ENCODE measurements around the gene VSIR.

Gene VSIR

GRCh38 chr10:71750124-71750841 lies 23.0 kb downstream of the VSIR start:
- Histone ChIP-seq H3K4me1 (ENCODE audit: control insufficient read depth, insufficient read depth, low read length) (peaks cover 11% of the 10 kb centered on the region), H3K27ac (ENCODE audit: low read depth, low read length) (no peak overlapping the region), H3K27me3 (ENCODE audit: control insufficient read depth, insufficient read depth, low read length) (no peaks in the 10 kb centered on the region), H3K9ac (ENCODE audit: low read length) (no peak overlapping the region), H3K36me3 (ENCODE audit: control insufficient read depth, insufficient read depth, low read length) (peaks cover 18% of the 10 kb centered on the region), H3K4me3 (ENCODE audit: low read length) (no peak overlapping the region)

GRCh38 chr10:71749396-71749795 lies 23.9 kb downstream of the VSIR start:
- Histone ChIP-seq H3K27ac (ENCODE audit: low read depth, low read length) (peak overlapping the region; percentile 51), H3K27me3 (ENCODE audit: control insufficient read depth, insufficient read depth, low read length) (no peaks in the 10 kb centered on the region), H3K9ac (ENCODE audit: low read length) (no peak overlapping the region), H3K4me1 (ENCODE audit: control insufficient read depth, insufficient read depth, low read length) (peaks cover 11% of the 10 kb centered on the region), H3K4me3 (ENCODE audit: low read length) (no peak overlapping the region), H3K36me3 (ENCODE audit: control insufficient read depth, insufficient read depth, low read length) (peaks cover 13% of the 10 kb centered on the region)

- peak overlapping the region; percentile 51 for H3K27ac ChIP-seq (ENCODE audit: low read depth, low read length)
- peaks cover 11% of the 10 kb centered on the region for H3K4me1 ChIP-seq (ENCODE audit: control insufficient read depth, insufficient read depth, low read length)
- peaks cover 13% of the 10 kb centered on the region for H3K36me3 ChIP-seq (ENCODE audit: control insufficient read depth, insufficient read depth, low read length)
- no peak overlapping the region for H3K9ac ChIP-seq (ENCODE audit: low read length)
- H3K4me3 ChIP-seq (ENCODE audit: low read length) = no peak overlapping the region
- H3K27me3 ChIP-seq (ENCODE audit: control insufficient read depth, insufficient read depth, low read length) = no peaks in the 10 kb centered on the region
These were observed 24.6 kb downstream of the VSIR start for GRCh38 chr10:71748671-71749191.

GRCh38 chr10:71747551-71748523 lies 25.5 kb downstream of the VSIR start:
- Histone ChIP-seq H3K4me1 (ENCODE audit: control insufficient read depth, insufficient read depth, low read length) (peaks cover 11% of the 10 kb centered on the region), H3K27ac (ENCODE audit: low read depth, low read length) (peak overlapping the region; percentile 24), H3K27me3 (ENCODE audit: control insufficient read depth, insufficient read depth, low read length) (no peaks in the 10 kb centered on the region), H3K9ac (ENCODE audit: low read length) (peak overlapping the region; percentile 24), H3K4me3 (ENCODE audit: low read length) (peak overlapping the region; percentile 23), H3K36me3 (ENCODE audit: control insufficient read depth, insufficient read depth, low read length) (peaks cover 12% of the 10 kb centered on the region)

DNA sequence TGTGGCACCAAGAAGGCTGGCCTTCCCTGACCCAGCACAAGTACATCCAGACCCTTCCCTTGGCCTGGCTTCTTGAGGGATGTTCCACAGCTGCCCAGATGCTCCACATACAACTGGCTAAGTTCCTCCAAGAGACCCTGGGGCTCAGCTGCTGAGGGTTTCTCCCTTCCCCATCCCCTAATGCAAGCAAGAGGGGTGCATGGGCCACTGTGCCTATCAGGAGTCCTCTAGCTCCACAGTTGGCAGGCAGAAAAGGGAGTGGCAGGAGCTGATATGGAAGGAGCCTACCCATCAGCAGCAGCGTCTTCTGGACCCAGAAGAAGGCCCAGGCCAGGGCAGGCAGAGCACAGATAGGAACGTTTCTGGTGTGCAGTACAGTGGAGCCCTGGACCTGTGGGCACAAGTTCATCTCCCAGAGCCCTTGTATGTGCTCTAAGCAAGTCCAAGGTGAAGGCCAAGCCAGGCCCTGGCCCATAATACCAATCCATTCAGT lies 26.2 kb downstream of the VSIR start:
- no peaks in the 10 kb centered on the region for H3K27me3 ChIP-seq (ENCODE audit: control insufficient read depth, insufficient read depth, low read length)

GRCh38 chr10:71746344-71747037 lies 26.8 kb downstream of the VSIR start:
- Histone ChIP-seq H3K4me1 (ENCODE audit: control insufficient read depth, insufficient read depth, low read length) (peaks cover 11% of the 10 kb centered on the region), H3K4me3 (ENCODE audit: low read length) (peak overlapping the region; percentile 40), H3K27me3 (ENCODE audit: control insufficient read depth, insufficient read depth, low read length) (no peaks in the 10 kb centered on the region), H3K27ac (ENCODE audit: low read depth, low read length) (no peak overlapping the region), H3K36me3 (ENCODE audit: control insufficient read depth, insufficient read depth, low read length) (peaks cover 6% of the 10 kb centered on the region), H3K9ac (ENCODE audit: low read length) (no peak overlapping the region)

More for the DNA sequence above, 26.2 kb downstream of the VSIR start:
- Histone ChIP-seq H3K27ac (ENCODE audit: low read depth, low read length) (peak overlapping the region; percentile 18), H3K4me1 (ENCODE audit: control insufficient read depth, insufficient read depth, low read length) (peaks cover 11% of the 10 kb centered on the region), H3K9ac (ENCODE audit: low read length) (no peak overlapping the region), H3K36me3 (ENCODE audit: control insufficient read depth, insufficient read depth, low read length) (peaks cover 6% of the 10 kb centered on the region), H3K4me3 (ENCODE audit: low read length) (peak overlapping the region; percentile 40)

DNA sequence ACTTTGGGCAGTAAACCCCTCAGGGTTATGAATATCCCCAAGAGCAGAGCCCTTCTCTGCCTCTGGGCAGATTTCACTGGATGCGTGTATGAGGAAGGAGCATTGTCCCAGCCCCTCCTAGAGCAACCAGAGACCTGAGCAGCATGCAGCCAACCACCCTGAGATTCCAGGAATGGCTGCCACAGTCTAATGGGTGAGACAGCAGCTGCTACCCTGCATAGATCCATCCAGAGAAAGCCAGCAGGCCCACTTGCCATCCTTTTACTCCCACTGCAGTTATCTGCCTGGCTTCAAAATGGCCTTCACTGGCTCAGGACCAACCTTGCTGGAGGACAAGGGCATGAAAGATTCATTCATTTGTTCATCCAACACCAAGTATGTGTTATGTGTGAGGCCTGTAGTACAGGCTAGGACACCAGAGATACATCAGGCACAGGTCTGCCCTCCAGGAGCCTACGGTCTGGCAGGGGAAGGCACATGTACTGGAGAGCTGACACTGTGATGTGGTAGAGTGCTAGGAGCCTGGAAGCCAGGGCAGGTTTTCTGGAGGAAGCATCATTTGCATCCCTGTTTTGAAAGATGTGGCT lies 27.6 kb downstream of the VSIR start:
- Histone ChIP-seq H3K36me3 (ENCODE audit: control insufficient read depth, insufficient read depth, low read length) (peaks cover 3% of the 10 kb centered on the region), H3K27me3 (ENCODE audit: control insufficient read depth, insufficient read depth, low read length) (no peaks in the 10 kb centered on the region), H3K4me3 (ENCODE audit: low read length) (no peak overlapping the region), H3K9ac (ENCODE audit: low read length) (no peak overlapping the region), H3K4me1 (ENCODE audit: control insufficient read depth, insufficient read depth, low read length) (peaks cover 11% of the 10 kb centered on the region), H3K27ac (ENCODE audit: low read depth, low read length) (no peak overlapping the region)

GRCh38 chr10:71744897-71745663 lies 28.2 kb downstream of the VSIR start:
- Histone ChIP-seq H3K4me3 (ENCODE audit: low read length) (no peak overlapping the region), H3K27me3 (ENCODE audit: control insufficient read depth, insufficient read depth, low read length) (no peaks in the 10 kb centered on the region), H3K9ac (ENCODE audit: low read length) (no peak overlapping the region), H3K4me1 (ENCODE audit: control insufficient read depth, insufficient read depth, low read length) (peaks cover 11% of the 10 kb centered on the region), H3K27ac (ENCODE audit: low read depth, low read length) (no peak overlapping the region), H3K36me3 (ENCODE audit: control insufficient read depth, insufficient read depth, low read length) (no peaks in the 10 kb centered on the region)

DNA sequence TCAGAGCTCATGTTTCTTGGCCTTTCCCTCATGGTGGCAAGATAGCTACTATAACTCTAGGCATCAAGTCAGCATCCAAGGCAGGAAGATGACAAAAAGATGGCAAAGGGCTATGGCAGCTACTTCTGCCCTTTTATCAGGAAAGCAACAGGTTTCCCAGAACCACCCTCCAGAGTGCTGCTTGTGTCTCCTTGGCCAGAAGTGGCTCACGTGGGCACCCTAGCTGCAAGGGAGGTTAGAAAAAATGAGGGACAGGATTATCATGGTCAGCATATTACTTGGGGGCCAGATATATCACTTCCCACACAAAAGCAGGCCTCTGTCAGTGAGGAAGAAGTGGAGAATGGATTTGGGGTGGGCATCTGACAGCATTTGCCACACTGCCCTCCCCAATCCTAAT lies 29.5 kb downstream of the VSIR start:
- Histone ChIP-seq H3K4me3 (ENCODE audit: low read length) (no peak overlapping the region), H3K36me3 (ENCODE audit: control insufficient read depth, insufficient read depth, low read length) (no peaks in the 10 kb centered on the region), H3K27me3 (ENCODE audit: control insufficient read depth, insufficient read depth, low read length) (no peaks in the 10 kb centered on the region), H3K4me1 (ENCODE audit: control insufficient read depth, insufficient read depth, low read length) (peaks cover 11% of the 10 kb centered on the region), H3K9ac (ENCODE audit: low read length) (no peak overlapping the region), H3K27ac (ENCODE audit: low read depth, low read length) (no peak overlapping the region)

GRCh38 chr10:71743089-71743838 lies 30.1 kb downstream of the VSIR start:
- H3K36me3 ChIP-seq (ENCODE audit: control insufficient read depth, insufficient read depth, low read length) = no peaks in the 10 kb centered on the region
- no peak overlapping the region for H3K4me3 ChIP-seq (ENCODE audit: low read length)
- H3K4me1 ChIP-seq (ENCODE audit: control insufficient read depth, insufficient read depth, low read length) = peaks cover 10% of the 10 kb centered on the region
- no peak overlapping the region for H3K9ac ChIP-seq (ENCODE audit: low read length)
- H3K27ac ChIP-seq (ENCODE audit: low read depth, low read length) = no peak overlapping the region
- no peaks in the 10 kb centered on the region for H3K27me3 ChIP-seq (ENCODE audit: control insufficient read depth, insufficient read depth, low read length)
